Measurements from ENCODE around the gene MPND.
"Not testable (repeated sequence)": the region's sequence is repeated elsewhere in the genome, so short reads cannot be mapped to it uniquely, and the experiment has no call there.

MPND gene

GRCh38 chr19:4328243-4328990 is 14.9 kb upstream of the MPND start:
- TF ChIP-seq CTCF (conservative IDR thresholded peaks at IDR 0.05), result no peak
- no peak overlapping the region for H3K27ac ChIP-seq

- not testable (repeated sequence) for H3K27ac ChIP-seq
Measured at GRCh38 chr19:4328991-4329681, 14.2 kb upstream of the MPND start.

GRCh38 chr19:4329858-4330257 is 13.5 kb upstream of the MPND start:
- no peak overlapping the region for H3K27ac ChIP-seq
- no peak for TF ChIP-seq CTCF (conservative IDR thresholded peaks at IDR 0.05)

- no peak for TF ChIP-seq CTCF (conservative IDR thresholded peaks at IDR 0.05)
Measured at GRCh38 chr19:4334929-4335570, 8.3 kb upstream of the MPND start.

GRCh38 chr19:4337906-4338440 is 5.4 kb upstream of the MPND start:
- no peak for TF ChIP-seq CTCF (conservative IDR thresholded peaks at IDR 0.05)
- peak overlapping the region; percentile 85 for H3K27ac ChIP-seq

More at GRCh38 chr19:4334929-4335570, 8.3 kb upstream of the MPND start:
- no peak overlapping the region for H3K27ac ChIP-seq

- peak within 1 kb of the TSS; percentile 85 for H3K27ac ChIP-seq
- no peak for TF ChIP-seq CTCF (conservative IDR thresholded peaks at IDR 0.05)
Measured at GRCh38 chr19:4338441-4339355, 4.7 kb upstream of the MPND start, which contains the start of gene STAP2. Gene STAP2, minus strand, starts transcription at chr19:4338827. Its CDS starts 74 bp downstream, at chr19:4338753.

GRCh38 chr19:4342314-4342614 is 1.1 kb upstream of the MPND start:
- peak overlapping the region; percentile 69 for H3K27ac ChIP-seq
- TF ChIP-seq CTCF (conservative IDR thresholded peaks at IDR 0.05), result no peak
